NCI-H446 (cell line): ENCODE results near the gene GOLGA8N.
"Not testable (repeated sequence)": the region's sequence is repeated elsewhere in the genome, so short reads cannot be mapped to it uniquely, and the experiment has no call there.

Source experiments
- DNase-seq, 2 experiments: peaks; one replicate each; lab custom pipeline; 2025; lab: John Stamatoyannopoulos, UW

Gene GOLGA8N

GRCh38 chr15:32593151-32593550 lies at the start of gene GOLGA8N:
TSS of gene GOLGA8N (plus strand) at chr15:32593456.
- DNase-seq, result not testable (repeated sequence)

- DNase-seq, result not testable (repeated sequence)
Measured at GRCh38 chr15:32543456-32543855, 49.8 kb upstream of the GOLGA8N start.

DNA sequence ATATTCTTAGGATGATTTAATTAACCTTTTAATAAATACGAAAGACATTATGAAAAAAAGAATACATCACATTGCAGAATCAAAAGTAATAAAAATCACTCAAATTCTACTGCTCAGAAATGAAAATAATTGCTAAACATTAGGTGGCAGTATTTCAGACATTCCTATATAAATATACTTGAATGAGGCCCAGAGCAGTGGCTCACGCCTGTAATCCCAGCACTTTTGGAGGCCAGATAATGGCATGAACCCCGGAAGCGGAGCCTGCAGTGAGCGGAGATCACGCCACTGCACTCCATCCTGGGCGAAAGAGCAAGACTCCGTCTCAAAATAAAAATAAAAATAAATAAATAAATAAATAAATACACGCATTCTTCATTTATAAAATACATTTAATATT lies 48.1 kb upstream of the GOLGA8N start:
- DNase-seq, result not testable (repeated sequence)

GRCh38 chr15:32554587-32554986 lies 38.7 kb upstream of the GOLGA8N start:
- not testable (repeated sequence) for DNase-seq

DNA sequence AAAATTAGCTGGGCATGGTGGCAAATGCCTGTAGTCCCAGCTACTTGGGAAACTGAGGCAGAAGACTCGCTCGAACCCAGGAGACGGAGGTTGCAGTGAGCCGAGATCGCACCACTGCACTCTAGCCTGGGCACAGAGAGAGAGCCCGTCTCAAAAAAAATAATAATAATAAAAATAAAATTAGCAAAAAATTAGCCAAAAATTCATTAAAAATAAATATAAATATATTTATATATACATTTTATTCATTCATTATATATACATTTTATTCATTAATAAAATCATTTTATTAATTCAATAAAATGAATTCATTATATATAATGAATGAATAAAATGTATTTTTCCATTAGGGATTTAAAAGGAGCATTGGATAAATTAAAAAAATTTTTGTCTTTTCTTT lies 31.1 kb upstream of the GOLGA8N start:
- DNase-seq, result not testable (repeated sequence)

DNA sequence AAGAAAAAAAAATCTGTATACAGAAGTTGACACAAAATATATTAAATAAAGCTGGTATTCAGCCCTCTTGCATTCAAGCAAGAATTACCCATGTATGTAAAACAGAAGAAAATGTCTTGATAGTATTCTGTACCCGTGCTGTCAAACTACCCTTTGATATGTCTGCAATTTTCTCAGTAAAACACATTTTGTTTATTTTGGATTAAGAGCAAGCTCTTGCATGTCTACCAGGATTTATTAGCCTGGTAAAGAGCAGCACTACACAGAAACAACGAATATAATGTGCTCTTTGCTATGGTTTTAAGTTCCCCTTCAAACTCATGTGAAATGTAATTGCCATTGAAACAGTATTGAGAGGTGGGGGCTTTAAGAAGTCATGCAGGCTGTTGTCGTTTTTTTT lies 24.3 kb upstream of the GOLGA8N start:
- not testable (repeated sequence) for DNase-seq

DNA sequence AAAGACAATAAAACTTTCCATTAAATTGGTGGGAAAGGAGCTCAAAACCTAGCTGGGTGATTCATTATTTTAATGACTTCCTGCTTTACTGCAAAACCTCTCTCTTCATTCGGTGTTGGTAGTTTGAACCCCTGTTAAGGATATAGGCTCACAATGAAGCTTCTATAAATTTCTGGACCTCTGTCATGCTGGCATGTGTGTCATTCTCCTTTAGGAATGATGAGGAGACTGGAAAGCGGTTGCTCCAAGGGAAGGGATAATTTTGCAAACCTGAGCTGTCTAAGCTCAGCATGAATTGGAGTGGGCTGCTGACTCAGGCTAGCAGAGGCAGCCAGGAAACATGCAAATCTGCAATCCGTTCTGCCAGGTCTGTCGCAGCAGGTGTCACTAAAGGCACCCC lies 14.8 kb upstream of the GOLGA8N start:
- not testable (repeated sequence) for DNase-seq

- DNase-seq, result not testable (repeated sequence)
Measured at GRCh38 chr15:32585844-32586243, 7.4 kb upstream of the GOLGA8N start.

DNA sequence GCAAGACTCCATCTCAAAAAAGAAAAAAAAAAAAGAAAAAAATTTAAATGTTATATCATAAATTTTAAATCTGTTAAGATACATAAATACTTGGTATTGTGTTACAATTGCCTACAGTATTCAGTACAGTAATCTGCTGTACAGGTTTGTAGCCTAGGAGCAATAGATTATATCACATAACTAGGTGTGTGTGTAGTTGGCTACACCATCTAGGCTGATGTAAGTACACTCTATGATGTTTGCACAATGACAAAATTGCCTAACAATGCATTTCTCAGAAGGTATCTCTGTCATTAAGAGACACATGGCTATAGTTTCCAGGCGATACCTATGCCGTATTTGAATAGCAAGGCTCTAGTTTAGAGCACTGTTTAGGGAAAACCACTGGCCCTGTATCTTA lies 16.3 kb downstream of the GOLGA8N start:
- not testable (repeated sequence) for DNase-seq

DNA sequence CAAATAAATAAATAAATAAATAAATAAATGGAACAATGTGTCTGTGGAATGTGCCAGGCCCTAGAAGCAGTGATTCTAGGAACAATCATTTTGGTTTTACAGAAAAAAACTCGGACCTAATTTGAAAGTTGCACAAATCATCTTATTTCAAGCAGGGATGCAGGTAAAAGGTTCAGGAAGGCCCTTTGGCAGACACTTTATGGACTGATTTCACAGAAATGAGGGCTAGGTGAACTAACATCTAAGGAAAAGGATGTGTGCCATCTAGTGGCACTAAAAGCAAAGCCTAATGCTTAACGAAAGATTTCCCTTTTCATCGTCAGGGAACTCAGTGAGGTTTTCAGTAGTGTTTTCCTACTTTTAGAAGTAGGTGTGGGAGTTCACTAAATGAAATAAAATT lies 17.5 kb downstream of the GOLGA8N start:
- not testable (repeated sequence) for DNase-seq

GRCh38 chr15:32614712-32615050 lies 21.4 kb downstream of the GOLGA8N start:
- not testable (repeated sequence) for DNase-seq

DNA sequence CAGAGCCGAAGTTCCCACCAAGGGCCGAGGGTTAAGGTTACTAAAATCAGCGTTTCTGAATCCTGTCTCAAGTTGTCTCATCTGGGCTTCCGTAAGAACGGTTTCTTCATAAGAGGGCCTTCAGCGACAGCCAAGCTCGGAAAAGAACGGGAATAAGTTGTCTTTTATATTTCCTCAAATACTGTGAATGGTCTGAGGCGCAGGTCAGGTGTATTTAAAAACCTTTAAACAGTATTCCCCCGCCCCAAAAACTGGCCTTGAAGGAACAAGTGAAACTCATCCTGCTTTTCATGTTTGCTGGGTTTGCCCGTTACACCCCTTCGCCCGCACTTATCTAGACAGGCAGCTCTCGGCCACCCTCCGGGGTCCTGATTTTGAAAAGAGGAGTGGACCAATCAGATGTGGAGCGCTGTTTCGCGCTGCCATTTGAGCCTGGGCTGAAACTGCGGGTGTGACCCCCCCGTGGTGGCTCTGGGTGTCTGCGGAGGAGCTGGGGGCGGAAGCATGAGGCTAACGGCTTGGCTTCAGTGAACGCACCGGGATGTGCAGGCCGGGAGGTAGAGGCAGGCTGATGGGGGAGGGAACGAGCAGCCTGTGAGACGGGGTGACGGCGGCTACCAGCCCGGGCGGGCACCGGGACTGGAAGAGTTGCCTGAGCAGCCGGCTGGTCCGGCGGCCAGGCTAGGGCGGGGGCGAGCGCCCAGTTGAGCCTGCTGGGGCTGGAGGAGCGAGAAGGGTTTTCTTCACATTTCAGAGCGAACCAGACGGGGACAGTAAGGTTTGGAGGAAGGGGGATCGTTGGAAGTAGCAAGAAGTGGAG lies 22.0 kb downstream of the GOLGA8N start, which contains the start of gene ARHGAP11A:
TSS of gene ARHGAP11A (plus strand) at position 454 of the 820 bp plus-strand sequence. CDS start 708 bp downstream, outside the sequence.
- DNase-seq, result not testable (repeated sequence)

GRCh38 chr15:32615871-32616426 lies 22.7 kb downstream of the GOLGA8N start:
- not testable (repeated sequence) for DNase-seq

DNA sequence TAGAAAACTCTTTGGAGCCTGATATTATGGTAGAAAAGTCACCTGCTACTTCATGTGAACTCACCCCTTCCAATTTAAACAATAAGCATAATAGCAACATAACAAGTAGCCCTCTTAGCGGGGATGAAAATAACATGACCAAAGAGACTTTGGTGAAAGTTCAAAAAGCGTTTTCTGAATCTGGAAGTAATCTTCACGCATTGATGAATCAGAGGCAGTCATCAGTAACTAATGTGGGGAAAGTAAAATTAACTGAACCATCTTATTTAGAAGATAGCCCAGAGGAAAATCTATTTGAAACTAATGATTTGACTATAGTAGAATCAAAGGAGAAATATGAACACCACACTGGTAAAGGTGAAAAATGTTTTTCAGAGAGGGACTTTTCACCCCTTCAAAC lies 43.2 kb downstream of the GOLGA8N start:
- no peak for DNase-seq

GRCh38 chr15:32636908-32637567 lies 43.8 kb downstream of the GOLGA8N start:
- DNase-seq, result no peak

DNA sequence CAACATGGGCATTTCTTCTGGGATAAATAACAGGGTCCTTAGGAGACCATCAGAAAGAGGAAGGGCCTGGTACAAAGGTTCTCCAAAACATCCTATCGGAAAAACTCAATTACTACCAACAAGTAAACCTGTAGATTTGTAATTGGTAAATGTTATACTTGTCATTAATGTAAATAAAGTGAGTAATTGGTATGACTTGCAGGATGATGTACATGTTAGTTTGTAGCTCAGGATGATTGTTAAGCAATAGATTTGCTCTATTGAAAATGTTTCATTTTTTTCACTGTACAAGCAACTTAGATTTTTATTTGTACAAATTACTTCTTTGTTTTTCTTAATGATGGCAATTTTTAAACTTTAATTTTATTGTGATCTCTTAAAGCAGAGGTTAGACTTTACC lies 44.4 kb downstream of the GOLGA8N start:
- no peak for DNase-seq

DNA sequence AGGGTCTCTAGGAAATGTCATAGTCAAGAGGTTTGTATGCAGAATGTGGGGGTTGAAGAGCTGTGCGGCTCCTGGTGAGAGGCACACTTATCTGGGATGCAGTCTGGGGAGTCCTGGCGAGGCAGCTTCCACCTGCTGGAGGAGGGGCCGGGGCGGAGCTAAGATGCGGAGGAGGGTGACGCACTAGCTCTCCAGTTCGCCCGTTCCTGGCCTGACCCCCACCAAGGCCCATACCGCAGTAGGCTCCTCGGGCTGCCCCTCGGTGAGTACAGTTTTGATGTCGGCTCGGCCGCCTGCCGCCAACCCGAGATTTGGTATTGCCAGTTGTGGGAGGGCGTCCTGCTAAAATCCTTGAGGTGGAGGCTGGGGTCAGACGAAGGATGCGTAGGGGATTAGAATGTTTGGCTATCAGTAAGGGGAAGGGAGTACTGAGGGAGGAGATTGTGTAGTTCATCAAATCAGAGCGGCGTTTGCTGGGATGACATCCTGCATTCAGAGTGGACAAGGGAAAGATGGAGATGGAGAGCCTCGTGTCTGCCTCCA lies 48.3 kb downstream of the GOLGA8N start, which contains the start of gene SCG5:
TSS of gene SCG5 (plus strand) at position 194 of the 543 bp plus-strand sequence. CDS start 1,883 bp downstream, outside the sequence.
- no peak for DNase-seq

DNA sequence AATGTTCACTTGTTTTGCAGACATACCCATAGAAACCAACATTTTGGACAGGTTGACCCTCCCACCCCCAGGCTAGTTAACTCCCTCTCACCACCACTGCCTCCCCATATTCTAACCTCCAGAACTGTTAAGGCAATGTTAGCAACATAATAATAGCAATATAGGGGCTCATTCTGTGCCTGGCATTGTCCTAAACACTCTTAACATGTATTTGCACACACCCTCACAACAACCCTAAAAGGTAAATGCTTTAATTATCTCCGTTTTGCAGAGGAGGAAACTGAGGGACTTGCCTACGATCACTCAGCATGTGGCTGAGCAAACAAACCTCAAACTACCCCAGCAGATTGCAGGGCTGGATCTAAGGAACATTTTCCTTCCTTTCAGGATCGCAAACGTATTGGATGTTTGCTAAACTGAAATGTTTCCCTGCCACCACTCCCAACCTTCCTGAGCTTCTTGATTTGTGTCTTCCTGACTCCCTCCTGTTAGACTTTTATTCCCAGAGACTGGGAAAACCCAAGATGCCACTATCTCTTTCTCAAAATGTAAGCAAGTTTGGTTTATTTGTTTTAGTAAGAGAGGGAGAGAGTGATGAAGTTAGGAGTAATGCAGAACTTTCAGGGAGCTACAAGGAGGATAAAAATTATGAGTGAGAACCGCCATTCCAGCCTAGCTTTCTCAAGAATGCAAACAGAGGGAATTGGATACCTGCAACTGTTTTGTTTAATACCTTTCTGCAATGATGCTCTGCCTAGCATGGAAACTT lies 49.6 kb downstream of the GOLGA8N start:
- DNase-seq, result no peak

DNA sequence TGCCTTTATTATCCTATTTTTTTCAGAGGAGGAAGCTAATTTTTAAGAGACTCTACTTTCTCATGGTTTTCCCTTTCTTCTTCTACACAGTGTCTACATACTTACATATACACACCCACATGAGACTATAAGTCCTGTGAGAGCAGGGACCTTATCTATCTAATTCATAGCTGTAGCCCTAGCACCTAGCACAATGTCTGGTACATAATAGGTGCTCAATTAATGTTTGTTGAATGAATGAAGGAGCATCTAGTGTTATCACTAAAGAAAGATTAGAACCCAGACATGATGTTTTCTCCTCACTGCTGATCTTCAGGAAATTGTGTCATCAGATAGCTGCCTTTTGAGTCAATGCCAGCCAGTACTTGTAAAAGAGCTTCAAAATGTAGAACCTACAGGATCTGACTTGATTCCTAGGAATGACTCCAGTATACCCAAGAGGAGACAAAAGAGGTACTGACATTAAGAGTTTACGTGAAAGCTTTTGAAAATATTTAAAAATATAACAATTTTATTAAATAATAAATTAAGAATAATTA lies 50.7 kb downstream of the GOLGA8N start:
- no peak for DNase-seq

DNA sequence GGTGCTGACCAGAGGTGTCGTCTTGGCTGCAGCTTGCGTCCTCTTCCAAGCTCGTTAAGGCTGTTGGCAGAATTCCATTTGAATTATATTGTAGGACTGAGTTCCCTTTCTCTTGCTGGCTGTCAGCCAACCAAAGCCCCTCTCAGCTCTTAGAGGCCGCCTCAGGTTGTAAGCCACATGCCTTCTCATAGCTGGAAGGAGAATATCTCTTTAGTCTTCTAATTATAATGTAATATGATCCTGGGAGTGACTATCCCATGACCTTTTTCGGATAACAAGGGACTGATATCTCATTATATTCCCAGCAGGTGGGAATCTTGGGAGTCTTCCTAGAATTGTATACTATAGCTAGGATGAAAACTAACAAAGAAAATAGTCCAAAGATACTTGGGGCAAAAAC lies 53.0 kb downstream of the GOLGA8N start:
- DNase-seq, result no peak

GRCh38 chr15:32649342-32649741 lies 56.1 kb downstream of the GOLGA8N start:
- no peak for DNase-seq
